Activated naive CD8-positive, alpha-beta T cell (primary cell): Measurements from ENCODE around the gene FAM78B.
A peak's percentile ranks its signal among the peaks of the same experiment; 100 is the strongest.

Experiments
- H3K27ac Mint-ChIP-seq: one replicate; pipeline ENCODE4 v1.8.0; 2021; ENCODE audit warnings: mixed read lengths
- H3K27me3 Mint-ChIP-seq: one replicate; pipeline ENCODE4 v1.8.0; 2021; ENCODE audit warnings: mixed read lengths
- H3K36me3 Mint-ChIP-seq: one replicate; pipeline ENCODE4 v1.8.0; 2021; ENCODE audit warnings: mixed read lengths
- H3K4me1 Mint-ChIP-seq: one replicate; pipeline ENCODE4 v1.8.0; 2021; ENCODE audit warnings: low read depth, mixed read lengths
- H3K4me3 Mint-ChIP-seq: one replicate; pipeline ENCODE4 v1.8.0; 2021; ENCODE audit warnings: mild to moderate bottlenecking, mixed read lengths
- H3K9me3 Mint-ChIP-seq: one replicate; pipeline ENCODE4 v1.8.0; 2021; ENCODE audit warnings: low read depth, mixed read lengths

The FAM78B gene

GRCh38 chr1:166082601-166083000 lies 84.2 kb downstream of the FAM78B start:
- H3K27me3 Mint-ChIP-seq = peaks cover 2% of the 10 kb centered on the region
- no peak overlapping the region for H3K4me3 Mint-ChIP-seq
- H3K27ac Mint-ChIP-seq = no peak overlapping the region
- peaks cover 28% of the 10 kb centered on the region for H3K4me1 Mint-ChIP-seq
- H3K9me3 Mint-ChIP-seq = no peaks in the 10 kb centered on the region
- no peaks in the 10 kb centered on the region for H3K36me3 Mint-ChIP-seq

GRCh38 chr1:166080967-166081870 lies 85.6 kb downstream of the FAM78B start:
- Mint-ChIP-seq H3K36me3 (no peaks in the 10 kb centered on the region), H3K27ac (no peak overlapping the region), H3K4me3 (no peak overlapping the region), H3K27me3 (peaks cover 2% of the 10 kb centered on the region), H3K9me3 (no peaks in the 10 kb centered on the region), H3K4me1 (peaks cover 28% of the 10 kb centered on the region)

GRCh38 chr1:166080277-166080966 lies 86.4 kb downstream of the FAM78B start:
- no peaks in the 10 kb centered on the region for H3K9me3 Mint-ChIP-seq
- peaks cover 28% of the 10 kb centered on the region for H3K4me1 Mint-ChIP-seq
- H3K27ac Mint-ChIP-seq = peak overlapping the region; percentile 8
- peaks cover 2% of the 10 kb centered on the region for H3K27me3 Mint-ChIP-seq
- H3K36me3 Mint-ChIP-seq = no peaks in the 10 kb centered on the region
- H3K4me3 Mint-ChIP-seq = no peak overlapping the region

GRCh38 chr1:166079276-166079675 lies 87.5 kb downstream of the FAM78B start:
- Mint-ChIP-seq H3K27ac (no peak overlapping the region), H3K36me3 (no peaks in the 10 kb centered on the region)

GRCh38 chr1:166073489-166073888 lies 93.3 kb downstream of the FAM78B start:
- Mint-ChIP-seq H3K27me3 (no peaks in the 10 kb centered on the region), H3K36me3 (no peaks in the 10 kb centered on the region), H3K4me3 (no peak overlapping the region), H3K9me3 (no peaks in the 10 kb centered on the region), H3K4me1 (no peaks in the 10 kb centered on the region), H3K27ac (no peak overlapping the region)

More at GRCh38 chr1:166079276-166079675, 87.5 kb downstream of the FAM78B start:
- peaks cover 28% of the 10 kb centered on the region for H3K4me1 Mint-ChIP-seq
- H3K9me3 Mint-ChIP-seq = no peaks in the 10 kb centered on the region
- no peak overlapping the region for H3K4me3 Mint-ChIP-seq
- H3K27me3 Mint-ChIP-seq = peaks cover 2% of the 10 kb centered on the region

- H3K9me3 Mint-ChIP-seq = no peaks in the 10 kb centered on the region
- H3K36me3 Mint-ChIP-seq = no peaks in the 10 kb centered on the region
- H3K27ac Mint-ChIP-seq = no peak overlapping the region
- no peaks in the 10 kb centered on the region for H3K4me1 Mint-ChIP-seq
- no peaks in the 10 kb centered on the region for H3K27me3 Mint-ChIP-seq
- H3K4me3 Mint-ChIP-seq = no peak overlapping the region
Observed at GRCh38 chr1:166069390-166069789, 97.4 kb downstream of the FAM78B start.

- no peak overlapping the region for H3K4me3 Mint-ChIP-seq
- H3K36me3 Mint-ChIP-seq = no peaks in the 10 kb centered on the region
Observed at GRCh38 chr1:166066107-166066506, 100.7 kb downstream of the FAM78B start.

GRCh38 chr1:166064951-166065350 lies 101.8 kb downstream of the FAM78B start:
- Mint-ChIP-seq H3K27me3 (peaks cover under 1% of the 10 kb centered on the region), H3K4me1 (no peaks in the 10 kb centered on the region), H3K9me3 (no peaks in the 10 kb centered on the region), H3K27ac (no peak overlapping the region), H3K4me3 (no peak overlapping the region), H3K36me3 (no peaks in the 10 kb centered on the region)

More at GRCh38 chr1:166066107-166066506, 100.7 kb downstream of the FAM78B start:
- Mint-ChIP-seq H3K9me3 (no peaks in the 10 kb centered on the region), H3K27ac (no peak overlapping the region), H3K4me1 (no peaks in the 10 kb centered on the region), H3K27me3 (no peaks in the 10 kb centered on the region)

- Mint-ChIP-seq H3K4me1 (no peaks in the 10 kb centered on the region), H3K36me3 (no peaks in the 10 kb centered on the region), H3K9me3 (no peaks in the 10 kb centered on the region), H3K27me3 (peaks cover 2% of the 10 kb centered on the region), H3K4me3 (no peak overlapping the region), H3K27ac (no peak overlapping the region)
Observed at GRCh38 chr1:166064313-166064926, 102.4 kb downstream of the FAM78B start.

GRCh38 chr1:166063701-166064100 lies 103.1 kb downstream of the FAM78B start:
- H3K27me3 Mint-ChIP-seq = peaks cover 2% of the 10 kb centered on the region
- H3K27ac Mint-ChIP-seq = no peak overlapping the region
- H3K9me3 Mint-ChIP-seq = no peaks in the 10 kb centered on the region
- no peaks in the 10 kb centered on the region for H3K36me3 Mint-ChIP-seq
- no peaks in the 10 kb centered on the region for H3K4me1 Mint-ChIP-seq
- no peak overlapping the region for H3K4me3 Mint-ChIP-seq

- H3K27me3 Mint-ChIP-seq = peaks cover 2% of the 10 kb centered on the region
- no peak overlapping the region for H3K4me3 Mint-ChIP-seq
- no peak overlapping the region for H3K27ac Mint-ChIP-seq
- H3K9me3 Mint-ChIP-seq = no peaks in the 10 kb centered on the region
- no peaks in the 10 kb centered on the region for H3K4me1 Mint-ChIP-seq
- H3K36me3 Mint-ChIP-seq = no peaks in the 10 kb centered on the region
Observed at GRCh38 chr1:166062421-166063070, 104.3 kb downstream of the FAM78B start.

- H3K4me1 Mint-ChIP-seq = no peaks in the 10 kb centered on the region
- H3K4me3 Mint-ChIP-seq = no peak overlapping the region
- H3K27ac Mint-ChIP-seq = no peak overlapping the region
- H3K27me3 Mint-ChIP-seq = peaks cover 11% of the 10 kb centered on the region
- H3K36me3 Mint-ChIP-seq = no peaks in the 10 kb centered on the region
- no peaks in the 10 kb centered on the region for H3K9me3 Mint-ChIP-seq
Observed at GRCh38 chr1:166057650-166058049, 109.2 kb downstream of the FAM78B start.

- no peak overlapping the region for H3K27ac Mint-ChIP-seq
- no peaks in the 10 kb centered on the region for H3K4me1 Mint-ChIP-seq
- peaks cover 12% of the 10 kb centered on the region for H3K27me3 Mint-ChIP-seq
- H3K9me3 Mint-ChIP-seq = no peaks in the 10 kb centered on the region
- H3K4me3 Mint-ChIP-seq = no peak overlapping the region
- H3K36me3 Mint-ChIP-seq = no peaks in the 10 kb centered on the region
Observed at GRCh38 chr1:166053395-166053794, 113.4 kb downstream of the FAM78B start.

GRCh38 chr1:166040202-166040997 lies 126.4 kb downstream of the FAM78B start:
- no peaks in the 10 kb centered on the region for H3K36me3 Mint-ChIP-seq
- H3K27ac Mint-ChIP-seq = no peak overlapping the region
- H3K4me1 Mint-ChIP-seq = no peaks in the 10 kb centered on the region

More at GRCh38 chr1:166040202-166040997, 126.4 kb downstream of the FAM78B start:
- Mint-ChIP-seq H3K27me3 (no peaks in the 10 kb centered on the region), H3K9me3 (no peaks in the 10 kb centered on the region), H3K4me3 (no peak overlapping the region)
